HepG2 (cell line): ENCODE results near the gene OCIAD2. TPM values are rescaled to one million over a fixed set of nuclear protein-coding genes. Genes with fewer than 3 reads are reported as not detected.

ENCODE experiments used
- ATAC-seq: fragments of 200-7000 bp; cut with Tn5 transposase; 3 replicates; pipeline ENCODE4 v1.9.1; 2020; ENCODE audit warnings: mild to moderate bottlenecking, moderate library complexity
- BruUV-seq: library from RNA; stranded (reverse); fragments of 400-500 nt; replicated peaks from 2 replicates; lab custom pipeline; 2021; lab: Mats Ljungman, UMichigan
- CTCF ChIA-PET: fragments of 300-600 bp; formaldehyde crosslinking; extraction: SDS; loops from one replicate; lab custom pipeline; 2021; ENCODE audit warnings: low total read pairs, inconsistent platforms, low intra/inter-chr PET ratio; lab: Yijun Ruan, JAX
- POLR2A ChIA-PET: fragments of 350-600 bp; sonication (Branson Sonifier 250); formaldehyde crosslinking; loops from one replicate; lab custom pipeline; 2020; ENCODE audit warnings: antibody characterized with exemption, inconsistent platforms; lab: Yijun Ruan, JAX
- DNase-seq: peaks from one replicate; pipeline ENCODE4 v3.0.0-alpha.2; 2015; ENCODE audit warnings: low spot score
- FAIRE-seq: peaks from 3 replicates; lab custom pipeline; 2011; peaks lifted over from hg19 to GRCh38; lab: Jason Lieb, UNC
- H2AFZ ChIP-seq: one replicate; pipeline ENCODE4 v1.6.1; 2011; ENCODE audit warnings: low read length, inconsistent platforms
- H3K27ac ChIP-seq: fragments of 300-600 bp; 3 replicates; pipeline ENCODE4 v1.8.0; 2011; ENCODE audit warnings: mixed run types, mild to moderate bottlenecking, mixed read lengths, low read length, inconsistent platforms; ENCODE audit not compliant: insufficient read depth; ENCODE audit errors: extremely low read length
- H3K27me3 ChIP-seq, 2 experiments: fragments of 200-600 bp in 1 of 2; 2 replicates in 1 of 2; 3 replicates in 1 of 2; pipeline versions ENCODE4 v1.6.0 to v1.8.0; 2011; ENCODE audit warnings: low read length in 2 of 2, mild to moderate bottlenecking in 2 of 2, moderate library complexity in 2 of 2, inconsistent platforms in 1 of 2; ENCODE audit not compliant: insufficient read depth in 2 of 2, control insufficient read depth in 1 of 2
- H3K36me3 ChIP-seq, 2 experiments: fragments of 200-600 bp in 1 of 2; replicated peaks in 1 of 2; 2 replicates in 1 of 2; 3 replicates in 1 of 2; pipeline versions ENCODE4 v1.5.1 to v1.8.0; 2011; ENCODE audit warnings: low read length in 2 of 2, inconsistent platforms in 1 of 2; ENCODE audit not compliant: insufficient read depth in 2 of 2, control insufficient read depth in 1 of 2
- H3K4me1 ChIP-seq: 2 replicates; pipeline ENCODE4 v1.5.1; 2012; ENCODE audit warnings: low read length, inconsistent platforms; ENCODE audit not compliant: insufficient read depth
- H3K4me2 ChIP-seq: 2 replicates; pipeline ENCODE4 v1.6.0; 2011; ENCODE audit warnings: low read depth, low read length, inconsistent platforms
- H3K4me3 ChIP-seq, 3 experiments: fragments of 200-600 bp in 1 of 3; sonication (generic), shearing (Covaris generic) in 1 of 3; replicated peaks in 1 of 3; 2 replicates each; pipeline ENCODE4 v1.5.1; 2011 to 2016; ENCODE audit warnings: low read length in 3 of 3, inconsistent platforms in 2 of 3, low read depth in 2 of 3, mild to moderate bottlenecking in 2 of 3, control low read depth in 1 of 3, mixed read lengths in 1 of 3; ENCODE audit not compliant: insufficient read depth in 1 of 3
- H3K79me2 ChIP-seq: one replicate; pipeline ENCODE4 v1.6.1; 2011; ENCODE audit warnings: low read length, inconsistent platforms; ENCODE audit not compliant: insufficient read depth
- H3K9ac ChIP-seq: 2 replicates; pipeline ENCODE4 v1.6.0; 2011; ENCODE audit warnings: mild to moderate bottlenecking, low read depth, low read length, inconsistent platforms; ENCODE audit not compliant: insufficient read depth
- H3K9me3 ChIP-seq: 2 replicates; pipeline ENCODE4 v1.5.1; 2012; ENCODE audit warnings: mild to moderate bottlenecking, low read length
- H4K20me1 ChIP-seq: 2 replicates; pipeline ENCODE4 v1.6.0; 2011; ENCODE audit warnings: inconsistent platforms, mild to moderate bottlenecking, low read length, moderate library complexity; ENCODE audit not compliant: insufficient read depth
- ARID4A ChIP-seq: sonication (generic); formaldehyde crosslinking; IDR thresholded peaks from 2 replicates; pipeline ENCODE4 v1.5.0; 2020; ENCODE audit warnings: mild to moderate bottlenecking, missing genetic modification reagents, borderline replicate concordance
- CBX5 ChIP-seq: sonication (generic); formaldehyde crosslinking; IDR thresholded peaks from 2 replicates; pipeline ENCODE4 v1.4.0; 2020; ENCODE audit warnings: missing genetic modification reagents, borderline replicate concordance
- CEBPB ChIP-seq: IDR thresholded peaks from 2 replicates; pipeline ENCODE4 v1.6.1; 2011; ENCODE audit warnings: low read depth, low read length, improper control_type of control experiment, borderline replicate concordance
- FOXK2 ChIP-seq: fragments of 450-650 bp; IDR thresholded peaks from 2 replicates; pipeline ENCODE4 v1.6.1; 2016
- HMGA1 ChIP-seq: sonication (generic); formaldehyde crosslinking; conservative IDR thresholded peaks from 2 replicates; pipeline ENCODE4 v1.4.0; 2020; ENCODE audit warnings: missing genetic modification reagents
- LBX2 ChIP-seq: sonication (generic); formaldehyde crosslinking; IDR thresholded peaks from 2 replicates; pipeline ENCODE4 v1.5.0; 2020; ENCODE audit warnings: missing genetic modification reagents, mild to moderate bottlenecking, borderline replicate concordance
- XRCC5 ChIP-seq: fragments of 200-400 bp; formaldehyde crosslinking; optimal IDR thresholded peaks from 2 replicates; pipeline ENCODE3; 2017; ENCODE audit warnings: mild to moderate bottlenecking, low read length
- ZFP91 ChIP-seq: sonication (generic); formaldehyde crosslinking; IDR thresholded peaks from 2 replicates; pipeline ENCODE4 v1.9.0; 2022; ENCODE audit warnings: missing genetic modification reagents, mild to moderate bottlenecking, borderline replicate concordance
- ZNF24 ChIP-seq: fragments of 450-650 bp; IDR thresholded peaks from 2 replicates; pipeline ENCODE4 v1.6.1; 2017; ENCODE audit warnings: antibody characterized with exemption, mild to moderate bottlenecking
- ZNF367 ChIP-seq: sonication (generic); formaldehyde crosslinking; IDR thresholded peaks from 2 replicates; pipeline ENCODE4 v1.4.0; 2020; ENCODE audit warnings: missing genetic modification reagents, borderline replicate concordance
- ZNF431 ChIP-seq: sonication (generic); formaldehyde crosslinking; IDR thresholded peaks from 2 replicates; pipeline ENCODE4 v1.9.0; 2022; ENCODE audit warnings: missing genetic modification reagents, low read depth, mild to moderate bottlenecking, borderline replicate concordance
- ZNF577 ChIP-seq: sonication (generic); formaldehyde crosslinking; IDR thresholded peaks from 2 replicates; pipeline ENCODE4 v1.4.0; 2020; ENCODE audit warnings: mild to moderate bottlenecking, low read depth, missing genetic modification reagents, borderline replicate concordance
- WGBS: methylation state at CpG from one replicate; pipeline ENCODE4 v1.1.6; 2017; ENCODE audit warnings: low lambda C conversion rate; 5-methylcytosine and 5-hydroxymethylcytosine counted together
- in situ Hi-C: cut with HindIII; loops from 2 replicates; pipeline ENCODE4 v1.10.0; 2017; ENCODE audit warnings: low pct_unique_long_range_greater_than_20kb; ENCODE audit not compliant: extremely low pct_ligation_motif_present
- intact Hi-C: fragments of 100-400 bp; cut with micrococcal nuclease; formaldehyde crosslinking; loops from one replicate; pipeline ENCODE4 v1.10.0; 2022; ENCODE audit not compliant: unreplicated experiment
- polyA plus RNA-seq, 8 experiments: library from polyadenylated mRNA; depleted of rRNA in 3 of 8; stranded (reverse) in 7 of 8; unstranded in 1 of 8; fragments of >200 nt; fragmentation: Illumina TruSeq in 4 of 8; extraction: Trizol in 4 of 8; gene quantifications; 2 replicates each; pipeline versions ENCODE4 v1.2.1 to v1.2.3, GENCODE V29; 2011 to 2016; ENCODE audit warnings: low read depth in 4 of 8, missing spikeins in 1 of 8, mixed read lengths in 1 of 8; ENCODE audit not compliant: insufficient read depth in 1 of 8
- total RNA-seq, 5 experiments: library from RNA; depleted of rRNA; stranded (reverse); fragments of >200 nt; fragmentation: Illumina TruSeq; extraction: Trizol; gene quantifications; 2 replicates each; pipeline ENCODE4 v1.2.3, GENCODE V29; 2016; ENCODE audit warnings: low read depth in 1 of 5

OCIAD2 gene
- total and polyA plus RNA-seq, 2 of the 13 experiments (the other 11 are each of a cell fraction or from before 2014, with no cell fraction given), result not detected

- Histone ChIP-seq H3K4me3 (no peak overlapping the region), H3K4me2 (no peak overlapping the region), H3K9me3 (no peaks in the 10 kb centered on the region), H3K36me3 (no peaks in the 10 kb centered on the region), H3K27ac (no peak overlapping the region), H3K27me3 (no peaks in the 10 kb centered on the region), H3K9ac (no peak overlapping the region), H3K79me2 (no peaks in the 10 kb centered on the region), H3K4me1 (no peaks in the 10 kb centered on the region), H4K20me1 (no peaks in the 10 kb centered on the region), H2AFZ (no peak overlapping the region)
- in situ Hi-C loops, result no loop called here
- POLR2A ChIA-PET, result no interaction called here
- TF ChIP-seq ZNF24 (no peak), HMGA1 (CRISPR knock-in tag) (no peak), ARID4A (no peak)
- no TSS peak for BruUV-seq
- FAIRE-seq, result no peak
- DNase-seq, result no peak
- 91% methylated on average over 7 of the region's 7 CpGs for WGBS
- intact Hi-C loops, result no loop called here
- ATAC-seq, result no peak
- CTCF ChIA-PET, result no interaction called here
Observed at GRCh38 chr4:48858130-48858529, 48.4 kb downstream of the OCIAD2 start.

- CTCF ChIA-PET, result no interaction called here
- H3K9ac ChIP-seq, result no peak overlapping the region
- intact Hi-C loops, result no loop called here
- no peak for ATAC-seq
- H3K4me1 ChIP-seq, result no peaks in the 10 kb centered on the region
- no peak for TF ChIP-seq ZNF367 (CRISPR knock-in tag)
- no peak for TF ChIP-seq ZNF577 (CRISPR knock-in tag)
- no peak for TF ChIP-seq XRCC5
- no peak for TF ChIP-seq ZFP91
- no peak for TF ChIP-seq LBX2 (CRISPR knock-in tag)
- TF ChIP-seq ZNF431 (CRISPR knock-in tag), result no peak
- peak; percentile 42; the same call in 1 of the 2 replicates for TF ChIP-seq CEBPB
- TF ChIP-seq CBX5 (CRISPR knock-in tag), result no peak
- no peak for TF ChIP-seq FOXK2
- TF ChIP-seq, all 625 proteins: peak for 1
- no TSS peak for BruUV-seq
- no peak overlapping the region for H3K4me2 ChIP-seq
- H3K4me3 ChIP-seq, result no peak overlapping the region
- in situ Hi-C loops, result no loop called here
- H3K36me3 ChIP-seq, result no peaks in the 10 kb centered on the region
- DNase-seq (no peak), FAIRE-seq (no peak)
- H3K27ac ChIP-seq, result no peak overlapping the region
- WGBS, result 51% methylated on average over 2 of the region's 2 CpGs
- POLR2A ChIA-PET, result no interaction called here
- no peaks in the 10 kb centered on the region for H3K79me2 ChIP-seq
- no peaks in the 10 kb centered on the region for H3K27me3 ChIP-seq
- no peak overlapping the region for H2AFZ ChIP-seq
- H3K9me3 ChIP-seq, result no peaks in the 10 kb centered on the region
- no peaks in the 10 kb centered on the region for H4K20me1 ChIP-seq
Observed at GRCh38 chr4:48854982-48855381, 51.6 kb downstream of the OCIAD2 start.
